Activated T-cell treated with anti-CD3 and anti-CD28 coated beads, Interleukin-2, amount 50 U/mL, for 72 hours (primary cell): ENCODE data around the gene EMB. TPM values are rescaled to one million over a fixed set of nuclear protein-coding genes. Genes with fewer than 3 reads are reported as not detected.

Source experiments
- ATAC-seq, 2 donors: fragments of 150-1000 bp; cut with Tn5 transposase; replicated peaks in 1 of 2; 2 replicates each; pipeline ENCODE4 v1.10.0; 2021; ENCODE audit warnings: moderate library complexity in 2 of 2, mild to moderate bottlenecking in 1 of 2
- DNase-seq, 2 donors: peaks; one replicate each; pipeline ENCODE4 v3.0.0; 2021 to 2022; ENCODE audit warnings: mixed read lengths in 1 of 2
- H3K27ac Mint-ChIP-seq: one replicate; pipeline ENCODE4 v1.8.0; 2022; ENCODE audit warnings: mild to moderate bottlenecking, moderate library complexity, mixed read lengths
- H3K27me3 Mint-ChIP-seq: one replicate; pipeline ENCODE4 v1.8.0; 2022; ENCODE audit warnings: low read depth, mixed read lengths
- H3K36me3 Mint-ChIP-seq, 2 donors: one replicate each; pipeline ENCODE4 v1.8.0; 2022; ENCODE audit warnings: mixed read lengths in 2 of 2, mild to moderate bottlenecking in 1 of 2; ENCODE audit not compliant: insufficient read depth in 2 of 2
- H3K4me1 Mint-ChIP-seq: one replicate; pipeline ENCODE4 v1.8.0; 2022; ENCODE audit warnings: low read depth, mixed read lengths
- H3K4me3 Mint-ChIP-seq, 2 donors: one replicate each; pipeline ENCODE4 v1.8.0; 2022; ENCODE audit warnings: mild to moderate bottlenecking in 2 of 2, mixed read lengths in 2 of 2, moderate library complexity in 2 of 2
- H3K9me3 Mint-ChIP-seq, 2 donors: one replicate each; pipeline ENCODE4 v1.8.0; 2022; ENCODE audit warnings: mixed read lengths in 2 of 2
- total RNA-seq, 2 donors: library from RNA; stranded (reverse); gene quantifications; one replicate each; pipeline ENCODE4 v1.2.3, GENCODE V29; 2022

EMB gene
- total RNA-seq, 2 donors from 2014 or later = 68.0 to 94.6 TPM

DNA sequence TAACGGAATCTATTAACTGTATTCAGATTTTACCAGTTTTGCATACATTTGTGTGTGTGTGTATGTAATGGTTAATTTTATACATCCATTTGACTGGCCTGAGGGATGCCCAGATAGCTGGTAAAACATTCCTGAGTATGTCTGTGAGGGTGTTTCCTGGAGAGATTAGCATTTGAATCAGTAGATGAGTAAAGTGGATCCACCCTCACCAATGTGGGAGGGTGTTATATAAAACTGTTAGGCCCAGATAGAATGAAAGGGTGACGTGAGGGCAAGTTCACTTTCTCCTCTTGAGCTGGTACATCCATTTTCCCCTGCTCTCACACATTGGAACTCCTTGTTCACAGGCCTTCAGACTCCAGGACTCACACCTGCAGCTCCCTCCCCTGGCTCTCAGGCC is 88.7 kb downstream of the EMB start:
- H3K4me3 Mint-ChIP-seq = no peak overlapping the region
- no peaks in the 10 kb centered on the region for H3K4me1 Mint-ChIP-seq
- H3K9me3 Mint-ChIP-seq = peaks cover 0 to 3% of the 10 kb centered on the region in 2 donors
- no peak overlapping the region for H3K27ac Mint-ChIP-seq
- DNase-seq = no peak
- peaks cover 0 to 8% of the 10 kb centered on the region in 2 donors for H3K36me3 Mint-ChIP-seq
- no peaks in the 10 kb centered on the region for H3K27me3 Mint-ChIP-seq
- no peak for ATAC-seq

Other genes with a start within 250 kb of the EMB start
- 10 to 100 TPM; 53.3 to 61.0 TPM for gene PARP8, start 225.3 kb upstream of the EMB start, total RNA-seq